ENCODE data around the gene CLTC. TPM values are rescaled to one million over a fixed set of nuclear protein-coding genes. Genes with fewer than 3 reads are reported as not detected.

CLTC gene
- total RNA-seq, 2 experiments from 2014 or later = 126 to 162 TPM

DNA sequence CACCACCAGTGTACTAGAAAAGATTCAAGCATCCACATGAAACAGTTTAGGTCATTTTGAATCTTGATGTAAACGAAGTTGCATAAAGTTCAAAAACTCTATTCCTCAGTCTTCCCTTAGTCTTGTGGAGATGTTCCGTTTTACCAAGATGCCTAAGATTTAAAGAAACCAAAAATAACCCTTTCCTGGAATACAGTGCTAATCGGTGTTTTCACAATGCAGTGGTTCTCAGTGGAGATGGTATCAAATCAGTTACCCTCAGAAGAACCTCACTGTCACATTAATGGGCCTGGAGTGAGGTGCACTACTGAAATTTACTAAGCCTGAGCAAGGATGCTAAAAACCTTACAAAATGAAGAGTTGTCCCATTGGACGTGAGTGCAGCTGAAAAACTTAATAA lies 78.4 kb downstream of the CLTC start:
- no peaks in the 10 kb centered on the region for H3K27me3 Mint-ChIP-seq
- H3K4me1 Mint-ChIP-seq = peaks cover 56% of the 10 kb centered on the region
- no peak for ATAC-seq
- no peaks in the 10 kb centered on the region for H3K9me3 Mint-ChIP-seq (ENCODE audit: low read depth)
- no peak for DNase-seq
- peaks cover 52% of the 10 kb centered on the region for H3K36me3 Mint-ChIP-seq
- CTCF ChIA-PET = no interaction called here
- H3K4me3 Mint-ChIP-seq = no peak overlapping the region
- no peak overlapping the region for H3K27ac Mint-ChIP-seq

DNA sequence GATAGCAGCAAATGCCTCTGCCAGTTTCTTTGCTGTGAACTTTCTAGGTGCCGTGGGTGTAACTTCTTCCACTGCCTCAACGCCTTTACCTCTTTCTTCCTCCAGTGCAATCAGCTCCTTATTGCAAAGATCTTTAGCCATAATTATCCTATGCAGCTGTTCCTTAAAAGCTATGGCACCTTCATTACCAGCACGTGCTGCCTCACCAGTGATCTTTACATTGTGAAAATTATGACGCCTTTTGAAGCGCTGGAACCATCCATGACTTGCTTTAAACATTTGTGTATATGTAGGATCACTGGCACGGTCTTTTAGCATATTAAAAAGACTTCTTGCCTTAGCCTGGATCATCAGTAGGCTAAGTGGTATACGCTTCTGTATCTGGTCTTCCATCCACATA lies 79.5 kb downstream of the CLTC start:
- CTCF ChIA-PET = no interaction called here
- peaks cover 47% of the 10 kb centered on the region for H3K36me3 Mint-ChIP-seq
- ATAC-seq = no peak

DNA sequence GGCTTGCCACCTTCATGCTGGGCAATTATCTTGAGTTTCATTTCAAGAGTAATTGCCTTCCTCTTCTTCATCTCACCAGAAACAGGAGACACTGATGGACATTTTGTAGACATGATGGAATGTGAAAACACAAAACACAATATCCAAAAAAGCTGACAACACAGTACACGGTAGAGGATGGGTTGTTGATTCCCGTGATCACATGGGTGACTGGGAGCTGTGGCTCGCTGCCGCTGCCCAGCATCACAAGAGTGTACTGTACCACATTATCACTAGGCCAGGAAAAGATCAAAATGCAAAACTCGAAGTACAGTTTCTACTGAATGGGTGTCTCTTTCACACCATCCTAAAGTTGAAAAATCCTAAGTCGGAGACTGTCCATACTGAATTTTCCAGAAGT lies 80.1 kb downstream of the CLTC start:
- Mint-ChIP-seq H3K27ac (no peak overlapping the region), H3K36me3 (peaks cover 45% of the 10 kb centered on the region), H3K27me3 (no peaks in the 10 kb centered on the region), H3K4me1 (peaks cover 61% of the 10 kb centered on the region), H3K9me3 (ENCODE audit: low read depth) (no peaks in the 10 kb centered on the region), H3K4me3 (no peak overlapping the region)
- DNase-seq (no peak), ATAC-seq (no peak)
- CTCF ChIA-PET = no interaction called here

More for the DNA sequence above, 79.5 kb downstream of the CLTC start:
- no peak for DNase-seq
- H3K27ac Mint-ChIP-seq = no peak overlapping the region
- peaks cover 57% of the 10 kb centered on the region for H3K4me1 Mint-ChIP-seq
- no peaks in the 10 kb centered on the region for H3K9me3 Mint-ChIP-seq (ENCODE audit: low read depth)
- no peaks in the 10 kb centered on the region for H3K27me3 Mint-ChIP-seq
- H3K4me3 Mint-ChIP-seq = no peak overlapping the region

DNA sequence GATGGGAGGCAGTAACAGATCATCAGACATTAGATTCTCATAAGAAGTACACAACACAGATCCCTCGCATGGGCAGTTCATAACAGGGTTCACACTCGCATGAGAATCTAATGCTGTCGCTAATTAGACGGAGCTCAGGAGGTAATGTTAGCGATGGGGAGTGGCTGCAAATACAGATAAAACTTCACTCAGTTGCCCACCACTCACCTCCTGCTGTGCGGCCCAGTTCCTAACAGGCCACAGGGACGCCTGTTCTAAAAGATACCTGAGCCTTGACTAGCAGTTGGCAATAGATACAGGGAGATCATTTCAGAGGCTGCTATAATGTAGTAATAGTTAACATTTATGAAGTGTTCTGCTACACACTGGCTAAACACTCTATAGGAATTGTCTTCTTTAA lies 82.6 kb downstream of the CLTC start:
- no peak overlapping the region for H3K27ac Mint-ChIP-seq
- CTCF ChIA-PET = interaction anchor here (1.1 to 2.8 kb wide), 2 partner anchors 16 to 157 kb away, joined by 3 to 8 read pairs; no protein-coding TSS in a partner anchor

DNA sequence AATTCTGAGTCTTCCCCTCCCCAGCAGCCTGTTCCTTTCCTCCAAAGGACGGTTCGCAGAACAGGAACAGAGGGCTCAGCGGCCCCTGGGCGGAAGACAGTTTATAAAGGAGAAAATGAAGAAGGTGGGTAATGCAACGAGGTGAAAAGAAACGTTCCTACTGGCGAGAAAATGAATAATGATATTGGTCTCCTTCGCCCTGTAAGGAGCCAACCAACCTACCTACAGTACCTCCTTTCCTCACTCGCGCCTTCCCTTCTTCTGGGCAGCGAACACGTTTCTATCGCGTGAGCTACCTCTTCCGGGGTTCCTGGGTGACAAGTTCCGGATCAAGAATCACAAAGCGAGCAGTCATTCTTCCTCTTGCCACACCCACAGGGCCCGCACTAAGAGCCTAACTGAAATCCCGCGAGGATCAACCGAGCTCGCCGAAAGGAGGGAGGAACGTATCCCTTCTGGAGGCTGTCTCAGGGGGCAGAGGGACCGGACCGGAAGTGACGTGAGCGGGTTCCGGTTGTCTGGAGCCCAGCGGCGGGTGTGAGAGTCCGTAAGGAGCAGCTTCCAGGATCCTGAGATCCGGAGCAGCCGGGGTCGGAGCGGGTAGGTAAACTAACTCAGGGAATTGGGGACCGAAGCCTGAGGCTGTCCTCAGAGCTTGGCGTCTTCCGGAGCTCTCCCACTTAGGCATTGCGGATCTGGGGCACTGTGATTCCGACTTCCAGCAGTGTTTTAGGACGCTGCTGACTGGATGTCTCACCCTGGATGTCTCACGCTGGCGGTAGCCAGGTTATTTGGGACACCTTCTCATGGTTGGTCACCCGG lies 87.7 kb downstream of the CLTC start, which contains the start of the genes PTRH2 and VMP1:
PTRH2 (minus strand) TSS at position 282 of the 822 bp plus-strand sequence. CDS start 9,452 bp downstream, outside the sequence.
VMP1 (plus strand) TSS at position 506 of the 822 bp plus-strand sequence. CDS start 23,793 bp downstream, outside the sequence.
- Mint-ChIP-seq H3K27ac (peak within 1 kb of the TSS; percentile 97), H3K4me1 (peaks cover 52% of the 10 kb centered on the region), H3K9me3 (ENCODE audit: low read depth) (no peaks in the 10 kb centered on the region), H3K27me3 (no peaks in the 10 kb centered on the region), H3K36me3 (peaks cover 23% of the 10 kb centered on the region), H3K4me3 (peak within 1 kb of the TSS; percentile 99)
- CTCF ChIA-PET = interaction anchor here (0.9 to 1.8 kb wide), 9 partner anchors 13 to 330 kb away, joined by 3 to 7 read pairs (median 4); partner anchors contain the start of genes RPS6KB1 and TUBD1
- peak; percentile 98 for DNase-seq
- ATAC-seq = peak; percentile 98

More for the DNA sequence above, 82.6 kb downstream of the CLTC start:
- no peak for DNase-seq
- no peaks in the 10 kb centered on the region for H3K9me3 Mint-ChIP-seq (ENCODE audit: low read depth)
- H3K4me3 Mint-ChIP-seq = no peak overlapping the region
- H3K27me3 Mint-ChIP-seq = no peaks in the 10 kb centered on the region
- H3K4me1 Mint-ChIP-seq = peaks cover 67% of the 10 kb centered on the region
- ATAC-seq = no peak
- peaks cover 40% of the 10 kb centered on the region for H3K36me3 Mint-ChIP-seq

DNA sequence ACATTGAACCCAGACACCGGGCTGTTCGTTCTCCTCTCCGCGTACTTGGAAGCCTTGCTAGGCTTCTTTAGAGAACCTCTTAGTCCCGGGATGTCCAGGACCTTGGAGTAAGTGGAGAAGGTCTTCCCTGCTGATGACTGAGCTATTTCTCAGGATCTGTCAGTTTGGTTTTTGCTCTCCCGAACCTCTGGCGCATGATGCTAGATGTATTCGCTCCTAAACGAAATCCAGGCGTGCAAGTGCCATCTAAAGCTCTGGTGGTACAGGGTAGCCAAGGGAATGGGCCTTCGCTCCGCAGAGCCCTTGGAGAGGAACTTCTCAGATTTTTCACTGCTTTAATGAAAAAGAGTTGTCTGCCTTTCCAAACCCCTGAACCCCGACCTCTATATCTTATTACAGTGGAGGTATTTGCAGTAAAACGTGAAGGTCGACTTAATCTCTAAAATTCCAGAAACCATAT lies 88.3 kb downstream of the CLTC start:
- ATAC-seq = no peak
- H3K4me3 Mint-ChIP-seq = peak overlapping the region; percentile 99
- peaks cover 46% of the 10 kb centered on the region for H3K4me1 Mint-ChIP-seq
- H3K36me3 Mint-ChIP-seq = peaks cover 29% of the 10 kb centered on the region
- no peaks in the 10 kb centered on the region for H3K9me3 Mint-ChIP-seq (ENCODE audit: low read depth)
- CTCF ChIA-PET = interaction anchor here (0.9 to 1.8 kb wide), 11 partner anchors 12 to 329 kb away, joined by 3 to 7 read pairs (median 4); partner anchors contain the start of genes RPS6KB1 and TUBD1
- H3K27me3 Mint-ChIP-seq = no peaks in the 10 kb centered on the region
- peak overlapping the region; percentile 97 for H3K27ac Mint-ChIP-seq
- DNase-seq = no peak

DNA sequence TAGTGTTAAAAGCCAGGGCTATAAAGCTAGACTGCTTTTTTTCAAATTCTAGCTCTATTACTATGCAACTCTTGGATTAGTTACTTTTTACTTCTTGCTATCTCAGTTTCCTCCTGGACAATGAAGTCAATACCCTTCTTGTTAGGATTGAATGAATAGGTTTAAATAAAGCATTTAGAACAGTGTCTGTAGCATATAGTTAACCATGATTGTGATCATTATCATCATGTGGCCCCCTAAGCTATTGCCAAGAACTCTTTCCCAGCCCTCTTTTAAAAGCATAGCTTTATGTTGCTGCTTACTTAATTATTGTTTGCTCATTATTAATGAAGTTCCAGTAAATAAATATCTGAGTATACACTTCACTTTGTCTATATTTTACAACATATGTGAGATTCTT lies 92.2 kb downstream of the CLTC start:
- Mint-ChIP-seq H3K4me1 (peaks cover 28% of the 10 kb centered on the region), H3K27me3 (no peaks in the 10 kb centered on the region), H3K9me3 (ENCODE audit: low read depth) (no peaks in the 10 kb centered on the region), H3K4me3 (no peak overlapping the region), H3K36me3 (peaks cover 17% of the 10 kb centered on the region), H3K27ac (no peak overlapping the region)
- DNase-seq (no peak), ATAC-seq (no peak)
- CTCF ChIA-PET = interaction anchor here (0.7 to 1.6 kb wide), 2 partner anchors 132 to 148 kb away, joined by 3 to 5 read pairs; no protein-coding TSS in a partner anchor

DNA sequence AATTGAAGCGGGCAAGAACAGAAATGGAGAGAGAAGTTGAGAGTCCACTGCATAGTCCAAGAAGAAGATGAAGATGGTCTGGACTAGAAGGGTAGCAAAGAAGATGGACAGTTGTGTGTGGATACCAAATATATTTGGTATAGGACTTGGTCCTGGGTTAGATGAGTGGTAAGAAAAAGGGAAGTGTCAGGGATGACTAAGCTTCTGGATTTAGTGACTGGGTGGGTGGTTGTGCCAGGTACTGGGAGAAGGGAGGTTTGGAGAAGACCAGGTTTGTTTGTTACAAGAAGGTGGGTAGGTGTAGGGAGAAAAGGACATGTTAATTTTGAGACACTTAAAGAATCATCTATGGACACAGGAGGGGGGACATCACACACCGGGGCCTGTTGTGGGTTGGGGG lies 93.2 kb downstream of the CLTC start:
- H3K27me3 Mint-ChIP-seq = no peaks in the 10 kb centered on the region
- no peak overlapping the region for H3K4me3 Mint-ChIP-seq
- CTCF ChIA-PET = no interaction called here
- ATAC-seq (no peak), DNase-seq (no peak)
- peaks cover 28% of the 10 kb centered on the region for H3K4me1 Mint-ChIP-seq
- H3K36me3 Mint-ChIP-seq = peaks cover 13% of the 10 kb centered on the region
- no peaks in the 10 kb centered on the region for H3K9me3 Mint-ChIP-seq (ENCODE audit: low read depth)
- no peak overlapping the region for H3K27ac Mint-ChIP-seq

DNA sequence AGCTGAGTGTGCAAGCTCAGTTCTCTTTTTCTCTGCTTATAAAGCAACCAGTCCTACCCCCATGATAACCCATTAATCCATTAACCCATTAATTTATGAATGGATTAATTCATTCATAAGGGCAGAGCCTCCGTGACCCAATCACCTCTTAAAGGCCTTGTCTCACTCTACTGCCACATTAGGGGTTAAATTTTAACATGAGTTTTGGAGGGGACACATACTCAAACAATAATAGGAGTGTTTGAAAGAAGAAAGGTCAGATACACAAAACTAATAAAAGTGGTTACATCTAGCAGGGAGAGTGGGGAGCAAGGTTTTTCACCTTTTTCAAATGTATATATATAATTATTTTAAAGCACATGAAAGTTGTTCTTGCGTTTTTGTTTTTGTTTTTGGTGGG lies 94.6 kb downstream of the CLTC start:
- peaks cover 19% of the 10 kb centered on the region for H3K4me1 Mint-ChIP-seq
- CTCF ChIA-PET = no interaction called here
- no peaks in the 10 kb centered on the region for H3K27me3 Mint-ChIP-seq
- H3K9me3 Mint-ChIP-seq (ENCODE audit: low read depth) = no peaks in the 10 kb centered on the region
- DNase-seq = no peak
- ATAC-seq = no peak
- no peak overlapping the region for H3K27ac Mint-ChIP-seq
- H3K4me3 Mint-ChIP-seq = no peak overlapping the region
- peaks cover 11% of the 10 kb centered on the region for H3K36me3 Mint-ChIP-seq

DNA sequence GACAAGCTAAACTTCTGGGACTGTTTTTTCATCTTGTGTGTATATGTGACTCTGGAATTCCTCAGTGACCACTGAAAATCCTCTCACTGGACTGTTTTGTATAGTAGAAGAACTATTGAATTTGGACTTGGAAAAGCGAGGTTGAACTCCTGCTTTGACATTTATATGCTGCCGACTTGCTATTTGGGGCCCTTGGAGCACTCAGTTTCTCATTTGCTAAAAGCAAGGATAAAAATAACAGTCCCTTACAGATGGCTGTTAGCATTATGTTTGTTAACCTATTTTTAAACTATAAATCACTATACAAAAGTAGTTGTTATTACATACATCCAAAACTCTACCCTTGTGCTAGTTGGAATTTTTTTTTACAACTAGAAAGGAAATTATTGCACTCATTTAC lies 96.7 kb downstream of the CLTC start:
- CTCF ChIA-PET = no interaction called here
- H3K27ac Mint-ChIP-seq = no peak overlapping the region
- no peaks in the 10 kb centered on the region for H3K9me3 Mint-ChIP-seq (ENCODE audit: low read depth)
- H3K36me3 Mint-ChIP-seq = peaks cover 10% of the 10 kb centered on the region
- H3K4me1 Mint-ChIP-seq = peaks cover 10% of the 10 kb centered on the region
- no peaks in the 10 kb centered on the region for H3K27me3 Mint-ChIP-seq
- H3K4me3 Mint-ChIP-seq = no peak overlapping the region
- ATAC-seq (no peak), DNase-seq (no peak)

DNA sequence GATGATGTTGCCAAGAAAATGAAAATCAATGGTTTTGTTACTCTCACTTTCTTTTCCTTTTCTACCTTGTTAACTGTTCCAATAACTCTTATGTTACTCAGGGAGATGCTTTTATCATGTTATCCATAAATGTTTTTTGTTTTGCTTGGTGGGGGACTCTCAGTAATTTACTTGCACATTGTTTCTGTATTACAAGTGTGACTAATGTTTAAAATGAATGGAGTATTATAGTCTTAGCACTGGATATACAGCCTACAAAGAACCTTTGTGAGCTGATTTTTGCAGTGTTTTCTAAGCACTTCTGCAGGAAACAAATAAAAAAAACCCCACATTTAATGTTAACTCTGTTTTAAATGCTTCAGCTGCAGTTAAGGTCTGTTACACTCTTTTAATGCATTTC lies 99.8 kb downstream of the CLTC start:
- H3K4me1 Mint-ChIP-seq = peaks cover 13% of the 10 kb centered on the region
- peaks cover 8% of the 10 kb centered on the region for H3K36me3 Mint-ChIP-seq
- ATAC-seq = no peak
- H3K27ac Mint-ChIP-seq = no peak overlapping the region
- no peaks in the 10 kb centered on the region for H3K27me3 Mint-ChIP-seq
- H3K4me3 Mint-ChIP-seq = no peak overlapping the region
- CTCF ChIA-PET = interaction anchor here (1.0 kb wide), 1 partner anchor 12 kb away, joined by 4 read pairs; the partner anchor contains the start of genes PTRH2 and VMP1
- no peaks in the 10 kb centered on the region for H3K9me3 Mint-ChIP-seq (ENCODE audit: low read depth)
- no peak for DNase-seq

DNA sequence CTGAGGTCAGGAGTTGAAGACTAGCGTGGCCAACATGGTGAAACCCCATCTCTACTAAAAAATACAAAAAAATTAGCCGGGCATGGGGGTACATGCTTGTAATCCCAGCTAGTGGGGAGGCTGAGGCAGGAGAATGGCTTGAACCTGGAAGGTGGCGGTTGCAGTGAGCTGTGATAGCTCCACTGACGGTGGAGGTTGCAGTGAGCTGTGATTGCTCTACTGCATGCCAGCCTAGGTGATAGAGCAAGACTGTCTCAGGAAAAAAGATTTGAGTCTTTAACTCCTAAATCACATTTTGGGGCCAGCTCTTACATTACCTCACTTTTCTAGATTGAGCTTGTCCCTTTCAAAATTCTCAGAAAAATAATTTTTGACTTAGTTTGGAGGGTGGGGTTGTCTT lies 102.9 kb downstream of the CLTC start:
- Mint-ChIP-seq H3K4me1 (peaks cover 10% of the 10 kb centered on the region), H3K9me3 (ENCODE audit: low read depth) (no peaks in the 10 kb centered on the region), H3K27me3 (no peaks in the 10 kb centered on the region), H3K36me3 (peaks cover 8% of the 10 kb centered on the region), H3K4me3 (no peak overlapping the region), H3K27ac (no peak overlapping the region)
- DNase-seq = no peak
- ATAC-seq = no peak
- CTCF ChIA-PET = no interaction called here

DNA sequence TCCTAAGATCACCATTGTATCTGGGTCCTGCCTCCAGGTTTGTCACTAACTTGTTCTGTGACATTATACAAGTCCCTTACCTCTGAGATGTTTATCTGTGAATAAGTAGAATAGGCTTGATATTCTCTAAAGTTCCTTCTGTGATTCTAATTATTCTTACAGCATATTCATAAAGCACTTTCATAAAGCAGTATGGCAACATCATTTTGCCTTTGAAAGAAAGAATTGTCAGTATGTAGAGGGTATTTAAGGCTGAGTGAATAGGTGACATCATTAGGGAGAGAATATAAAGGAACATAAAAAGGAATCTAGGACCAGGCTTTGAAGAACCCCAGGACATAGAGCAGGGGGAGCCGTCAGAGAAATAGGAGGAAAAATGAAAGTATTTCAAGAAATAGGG lies 103.3 kb downstream of the CLTC start:
- H3K9me3 Mint-ChIP-seq (ENCODE audit: low read depth) = no peaks in the 10 kb centered on the region
- H3K27ac Mint-ChIP-seq = no peak overlapping the region
- H3K4me3 Mint-ChIP-seq = no peak overlapping the region
- ATAC-seq (no peak), DNase-seq (no peak)
- peaks cover 8% of the 10 kb centered on the region for H3K36me3 Mint-ChIP-seq
- CTCF ChIA-PET = no interaction called here
- H3K27me3 Mint-ChIP-seq = no peaks in the 10 kb centered on the region
- H3K4me1 Mint-ChIP-seq = peaks cover 10% of the 10 kb centered on the region

DNA sequence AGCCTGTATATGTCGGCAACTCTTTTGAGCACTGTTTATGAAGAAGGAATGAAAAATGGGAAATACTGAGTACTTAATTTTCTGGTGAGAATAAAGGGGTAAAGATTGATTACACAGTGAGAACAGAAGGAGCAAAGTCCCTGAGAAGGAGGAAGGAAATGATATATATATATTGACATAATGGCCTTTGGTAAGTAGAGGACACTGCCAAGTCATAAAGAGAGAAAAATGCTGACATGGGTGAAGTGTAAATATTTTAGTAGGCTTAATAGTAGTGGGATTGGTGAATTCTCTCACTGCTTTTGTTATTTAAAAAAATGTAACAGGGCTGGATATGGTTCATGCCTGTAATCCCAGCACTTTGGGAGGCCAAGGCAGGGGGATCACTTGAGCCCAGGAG lies 103.9 kb downstream of the CLTC start:
- Mint-ChIP-seq H3K4me1 (peaks cover 10% of the 10 kb centered on the region), H3K27ac (no peak overlapping the region), H3K27me3 (no peaks in the 10 kb centered on the region), H3K4me3 (no peak overlapping the region), H3K9me3 (ENCODE audit: low read depth) (no peaks in the 10 kb centered on the region), H3K36me3 (peaks cover 8% of the 10 kb centered on the region)
- CTCF ChIA-PET = interaction anchor here (1.2 kb wide), 1 partner anchor 136 kb away, joined by 3 read pairs; no protein-coding TSS in a partner anchor
- no peak for DNase-seq
- no peak for ATAC-seq

Measured in activated CD8-positive, alpha-beta memory T cell treated with anti-CD3 and anti-CD28 coated beads, Interleukin-2, amount 10 ng/mL, durations not matched to agents 7 days and 5 days (primary cell).